HepG2 (cell line): ENCODE results near the gene CSTF1. TPM values are rescaled to one million over a fixed set of nuclear protein-coding genes. Genes with fewer than 3 reads are reported as not detected.

Source experiments
- AHR ChIP-seq: IDR thresholded peaks from 2 replicates; pipeline ENCODE4 v1.6.1; 2018; ENCODE audit warnings: missing genetic modification reagents, missing compliant biosample characterization
- BRD4 ChIP-seq: sonication (generic); formaldehyde crosslinking; IDR thresholded peaks from 2 replicates; pipeline ENCODE4 v1.4.0; 2020; ENCODE audit warnings: missing genetic modification reagents
- CC2D1A ChIP-seq: sonication (generic); formaldehyde crosslinking; IDR thresholded peaks from 2 replicates; pipeline ENCODE4 v1.8.1; 2023; ENCODE audit warnings: mild to moderate bottlenecking, missing genetic modification reagents
- FOSL2 ChIP-seq: sonication (generic); formaldehyde crosslinking; IDR thresholded peaks from 2 replicates; pipeline ENCODE4 v1.4.0; 2020; ENCODE audit warnings: missing genetic modification reagents
- NONO ChIP-seq, 2 experiments: fragments of 450-650 bp in 1 of 2; sonication (generic) in 1 of 2; formaldehyde crosslinking in 1 of 2; IDR thresholded peaks in 1 of 2; conservative IDR thresholded peaks in 1 of 2; 2 replicates each; pipeline versions ENCODE4 v1.6.1 to v1.8.0; 2017 to 2022; ENCODE audit warnings: mild to moderate bottlenecking in 1 of 2, missing genetic modification reagents in 1 of 2, moderate library complexity in 1 of 2
- RAD21 ChIP-seq: fragments of 450-650 bp; formaldehyde crosslinking; IDR thresholded peaks from 2 replicates; pipeline ENCODE4 v1.5.0; 2020; ENCODE audit warnings: mild to moderate bottlenecking
- RFXANK ChIP-seq: IDR thresholded peaks from 2 replicates; pipeline ENCODE4 v1.6.1; 2016
- SMARCC2 ChIP-seq: fragments of 450-650 bp; IDR thresholded peaks from 2 replicates; pipeline ENCODE4 v1.6.1; 2017; ENCODE audit warnings: antibody characterized with exemption, mild to moderate bottlenecking
- TCF7 ChIP-seq: sonication (generic); IDR thresholded peaks from 2 replicates; pipeline ENCODE4 v1.6.1; 2016; ENCODE audit warnings: antibody characterized with exemption, low read depth
- U2AF2 ChIP-seq: fragments of 200-400 bp; formaldehyde crosslinking; IDR thresholded peaks from 2 replicates; pipeline ENCODE4 v1.6.1; 2017; ENCODE audit warnings: low read depth, mild to moderate bottlenecking, low read length
- XRCC5 ChIP-seq: fragments of 200-400 bp; formaldehyde crosslinking; optimal IDR thresholded peaks from 2 replicates; pipeline ENCODE3; 2017; ENCODE audit warnings: mild to moderate bottlenecking, low read length
- ZNF121 ChIP-seq: sonication (generic); formaldehyde crosslinking; IDR thresholded peaks from 2 replicates; pipeline ENCODE4 v1.5.0; 2020; ENCODE audit warnings: mild to moderate bottlenecking, missing genetic modification reagents
- ZNF282 ChIP-seq: fragments of 450-650 bp; IDR thresholded peaks from 2 replicates; pipeline ENCODE4 v1.6.1; 2018; ENCODE audit not compliant: partially characterized antibody
- ZNF431 ChIP-seq: sonication (generic); formaldehyde crosslinking; IDR thresholded peaks from 2 replicates; pipeline ENCODE4 v1.9.0; 2022; ENCODE audit warnings: missing genetic modification reagents, low read depth, mild to moderate bottlenecking, borderline replicate concordance
- ZNF550 ChIP-seq: sonication (generic); formaldehyde crosslinking; IDR thresholded peaks from 2 replicates; pipeline ENCODE4 v1.4.0; 2020; ENCODE audit warnings: mild to moderate bottlenecking, missing genetic modification reagents, borderline replicate concordance
- ZNF737 ChIP-seq: sonication (generic); formaldehyde crosslinking; IDR thresholded peaks from 2 replicates; pipeline ENCODE4 v1.5.0; 2020; ENCODE audit warnings: missing genetic modification reagents, mild to moderate bottlenecking, borderline replicate concordance
- polyA plus RNA-seq, 8 experiments: library from polyadenylated mRNA; depleted of rRNA in 3 of 8; stranded (reverse) in 7 of 8; unstranded in 1 of 8; fragments of >200 nt; fragmentation: Illumina TruSeq in 4 of 8; extraction: Trizol in 4 of 8; gene quantifications; 2 replicates each; pipeline versions ENCODE4 v1.2.1 to v1.2.3, GENCODE V29; 2011 to 2016; ENCODE audit warnings: low read depth in 4 of 8, missing spikeins in 1 of 8, mixed read lengths in 1 of 8; ENCODE audit not compliant: insufficient read depth in 1 of 8
- total RNA-seq, 5 experiments: library from RNA; depleted of rRNA; stranded (reverse); fragments of >200 nt; fragmentation: Illumina TruSeq; extraction: Trizol; gene quantifications; 2 replicates each; pipeline ENCODE4 v1.2.3, GENCODE V29; 2016; ENCODE audit warnings: low read depth in 1 of 5
- TF ChIP-seq, protein P1 (sequence below): sonication (generic); formaldehyde crosslinking; IDR thresholded peaks from 2 replicates; pipeline ENCODE4 v1.5.0; 2020; ENCODE audit warnings: mild to moderate bottlenecking, missing genetic modification reagents, borderline replicate concordance
- TF ChIP-seq, protein P2 (sequence below): sonication (generic); formaldehyde crosslinking; IDR thresholded peaks from 2 replicates; pipeline ENCODE4 v1.5.0; 2020; ENCODE audit warnings: missing genetic modification reagents
- TF ChIP-seq, protein P3 (sequence below): sonication (generic); formaldehyde crosslinking; conservative IDR thresholded peaks from 2 replicates; pipeline ENCODE4 v1.4.0; 2020; ENCODE audit warnings: missing genetic modification reagents
- TF ChIP-seq, protein P4 (sequence below): sonication (generic); formaldehyde crosslinking; IDR thresholded peaks from 2 replicates; pipeline ENCODE4 v1.4.0; 2020; ENCODE audit warnings: missing genetic modification reagents
- TF ChIP-seq, protein P5 (sequence below): sonication (generic); formaldehyde crosslinking; IDR thresholded peaks from 2 replicates; pipeline ENCODE4 v1.8.0; 2022; ENCODE audit warnings: missing genetic modification reagents, mild to moderate bottlenecking, moderate library complexity, borderline replicate concordance

The CSTF1 gene
- total and polyA plus RNA-seq, 2 of the 13 experiments (the other 11 are each of a cell fraction or from before 2014, with no cell fraction given), result 70.9 to 100 TPM

DNA sequence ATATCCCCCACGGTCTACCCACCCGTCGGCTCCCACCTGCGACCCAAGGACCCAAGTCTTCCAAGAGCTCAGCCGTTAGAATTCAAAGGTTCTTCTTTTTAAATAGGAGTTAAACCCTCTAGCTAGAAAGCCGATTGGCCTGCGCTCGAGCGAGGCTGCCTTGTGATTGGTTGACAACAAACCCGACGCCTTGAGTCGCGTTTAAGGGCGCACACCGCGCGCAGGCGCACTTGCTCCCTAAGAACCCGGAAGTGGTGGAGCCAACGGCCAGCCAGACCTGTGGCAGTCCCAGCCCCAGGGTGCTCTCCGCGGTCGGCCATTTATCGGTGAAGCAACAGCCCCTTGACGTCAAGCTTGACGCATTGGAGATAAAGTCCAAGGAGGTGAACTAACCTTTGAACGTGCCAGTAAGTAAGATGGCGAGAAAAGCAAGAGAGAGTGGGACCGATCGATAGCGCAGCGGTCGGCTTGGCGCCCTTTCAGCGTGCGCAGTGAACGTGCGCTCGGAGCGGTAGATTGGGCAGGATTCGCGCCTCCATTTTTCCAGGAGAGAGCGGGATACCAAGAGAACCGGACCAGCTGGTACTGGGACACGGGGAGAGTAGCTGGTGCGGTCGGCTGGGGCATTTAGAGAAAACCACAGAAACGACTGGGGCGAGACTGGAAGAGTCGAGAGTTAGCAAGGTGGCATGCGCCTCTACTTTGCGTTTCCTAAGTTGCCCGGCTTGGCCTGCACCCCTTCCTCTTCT, at the start of gene CSTF1, which contains the start of gene AURKA (continued):
- TF ChIP-seq, protein P1, sequence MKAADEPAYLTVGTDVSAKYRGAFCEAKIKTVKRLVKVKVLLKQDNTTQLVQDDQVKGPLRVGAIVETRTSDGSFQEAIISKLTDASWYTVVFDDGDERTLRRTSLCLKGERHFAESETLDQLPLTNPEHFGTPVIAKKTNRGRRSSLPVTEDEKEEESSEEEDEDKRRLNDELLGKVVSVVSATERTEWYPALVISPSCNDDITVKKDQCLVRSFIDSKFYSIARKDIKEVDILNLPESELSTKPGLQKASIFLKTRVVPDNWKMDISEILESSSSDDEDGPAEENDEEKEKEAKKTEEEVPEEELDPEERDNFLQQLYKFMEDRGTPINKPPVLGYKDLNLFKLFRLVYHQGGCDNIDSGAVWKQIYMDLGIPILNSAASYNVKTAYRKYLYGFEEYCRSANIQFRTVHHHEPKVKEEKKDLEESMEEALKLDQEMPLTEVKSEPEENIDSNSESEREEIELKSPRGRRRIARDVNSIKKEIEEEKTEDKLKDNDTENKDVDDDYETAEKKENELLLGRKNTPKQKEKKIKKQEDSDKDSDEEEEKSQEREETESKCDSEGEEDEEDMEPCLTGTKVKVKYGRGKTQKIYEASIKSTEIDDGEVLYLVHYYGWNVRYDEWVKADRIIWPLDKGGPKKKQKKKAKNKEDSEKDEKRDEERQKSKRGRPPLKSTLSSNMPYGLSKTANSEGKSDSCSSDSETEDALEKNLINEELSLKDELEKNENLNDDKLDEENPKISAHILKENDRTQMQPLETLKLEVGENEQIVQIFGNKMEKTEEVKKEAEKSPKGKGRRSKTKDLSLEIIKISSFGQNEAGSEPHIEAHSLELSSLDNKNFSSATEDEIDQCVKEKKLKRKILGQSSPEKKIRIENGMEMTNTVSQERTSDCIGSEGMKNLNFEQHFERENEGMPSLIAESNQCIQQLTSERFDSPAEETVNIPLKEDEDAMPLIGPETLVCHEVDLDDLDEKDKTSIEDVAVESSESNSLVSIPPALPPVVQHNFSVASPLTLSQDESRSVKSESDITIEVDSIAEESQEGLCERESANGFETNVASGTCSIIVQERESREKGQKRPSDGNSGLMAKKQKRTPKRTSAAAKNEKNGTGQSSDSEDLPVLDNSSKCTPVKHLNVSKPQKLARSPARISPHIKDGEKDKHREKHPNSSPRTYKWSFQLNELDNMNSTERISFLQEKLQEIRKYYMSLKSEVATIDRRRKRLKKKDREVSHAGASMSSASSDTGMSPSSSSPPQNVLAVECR (CRISPR knock-in tag), result peak; percentile 99
- TF ChIP-seq ZNF121, result peak; percentile 82; the same call in 1 of the 2 replicates
- TF ChIP-seq ZNF282, result no peak
- peak; percentile 96 for TF ChIP-seq ZNF431 (CRISPR knock-in tag)
- TF ChIP-seq AHR (CRISPR knock-in tag), result peak; percentile 99
- TF ChIP-seq FOSL2 (CRISPR knock-in tag), result peak; percentile 92
- no peak for TF ChIP-seq SMARCC2
- TF ChIP-seq ZNF550 (CRISPR knock-in tag), result peak; percentile 98; the same call in 1 of the 2 replicates
- TF ChIP-seq, protein P2, sequence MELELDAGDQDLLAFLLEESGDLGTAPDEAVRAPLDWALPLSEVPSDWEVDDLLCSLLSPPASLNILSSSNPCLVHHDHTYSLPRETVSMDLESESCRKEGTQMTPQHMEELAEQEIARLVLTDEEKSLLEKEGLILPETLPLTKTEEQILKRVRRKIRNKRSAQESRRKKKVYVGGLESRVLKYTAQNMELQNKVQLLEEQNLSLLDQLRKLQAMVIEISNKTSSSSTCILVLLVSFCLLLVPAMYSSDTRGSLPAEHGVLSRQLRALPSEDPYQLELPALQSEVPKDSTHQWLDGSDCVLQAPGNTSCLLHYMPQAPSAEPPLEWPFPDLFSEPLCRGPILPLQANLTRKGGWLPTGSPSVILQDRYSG, result peak; percentile 83; the same call in 1 of the 2 replicates
- TF ChIP-seq XRCC5, result peak; percentile 100
- TF ChIP-seq TCF7, result peak; percentile 51; the same call in 1 of the 2 replicates
- peak; percentile 100 for TF ChIP-seq BRD4 (CRISPR knock-in tag)
- peak; percentile 59 for TF ChIP-seq RAD21 (CRISPR knock-in tag)
- TF ChIP-seq U2AF2, result 0 out of 2 replicates have a peak, but pooled peaks have one; percentile 45
- peak; percentile 99 for TF ChIP-seq CC2D1A (CRISPR knock-in tag)
- TF ChIP-seq, protein P3, sequence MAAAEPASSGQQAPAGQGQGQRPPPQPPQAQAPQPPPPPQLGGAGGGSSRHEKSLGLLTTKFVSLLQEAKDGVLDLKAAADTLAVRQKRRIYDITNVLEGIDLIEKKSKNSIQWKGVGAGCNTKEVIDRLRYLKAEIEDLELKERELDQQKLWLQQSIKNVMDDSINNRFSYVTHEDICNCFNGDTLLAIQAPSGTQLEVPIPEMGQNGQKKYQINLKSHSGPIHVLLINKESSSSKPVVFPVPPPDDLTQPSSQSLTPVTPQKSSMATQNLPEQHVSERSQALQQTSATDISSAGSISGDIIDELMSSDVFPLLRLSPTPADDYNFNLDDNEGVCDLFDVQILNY (CRISPR knock-in tag), result peak; percentile 92
- TF ChIP-seq ZNF737 (CRISPR knock-in tag), result 0 out of 2 replicates have a peak, but pooled peaks have one; percentile 26
- no peak for TF ChIP-seq NONO (IDR thresholded peaks at IDR 0.05)
- TF ChIP-seq NONO (CRISPR knock-in tag; conservative IDR thresholded peaks at IDR 0.05), result peak; percentile 100
- peak; percentile 96 for TF ChIP-seq RFXANK (CRISPR knock-in tag)
- TF ChIP-seq, protein P4, sequence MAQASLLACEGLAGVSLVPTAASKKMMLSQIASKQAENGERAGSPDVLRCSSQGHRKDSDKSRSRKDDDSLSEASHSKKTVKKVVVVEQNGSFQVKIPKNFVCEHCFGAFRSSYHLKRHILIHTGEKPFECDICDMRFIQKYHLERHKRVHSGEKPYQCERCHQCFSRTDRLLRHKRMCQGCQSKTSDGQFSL (CRISPR knock-in tag), result peak; percentile 75; the same call in 1 of the 2 replicates
- TF ChIP-seq, protein P5, sequence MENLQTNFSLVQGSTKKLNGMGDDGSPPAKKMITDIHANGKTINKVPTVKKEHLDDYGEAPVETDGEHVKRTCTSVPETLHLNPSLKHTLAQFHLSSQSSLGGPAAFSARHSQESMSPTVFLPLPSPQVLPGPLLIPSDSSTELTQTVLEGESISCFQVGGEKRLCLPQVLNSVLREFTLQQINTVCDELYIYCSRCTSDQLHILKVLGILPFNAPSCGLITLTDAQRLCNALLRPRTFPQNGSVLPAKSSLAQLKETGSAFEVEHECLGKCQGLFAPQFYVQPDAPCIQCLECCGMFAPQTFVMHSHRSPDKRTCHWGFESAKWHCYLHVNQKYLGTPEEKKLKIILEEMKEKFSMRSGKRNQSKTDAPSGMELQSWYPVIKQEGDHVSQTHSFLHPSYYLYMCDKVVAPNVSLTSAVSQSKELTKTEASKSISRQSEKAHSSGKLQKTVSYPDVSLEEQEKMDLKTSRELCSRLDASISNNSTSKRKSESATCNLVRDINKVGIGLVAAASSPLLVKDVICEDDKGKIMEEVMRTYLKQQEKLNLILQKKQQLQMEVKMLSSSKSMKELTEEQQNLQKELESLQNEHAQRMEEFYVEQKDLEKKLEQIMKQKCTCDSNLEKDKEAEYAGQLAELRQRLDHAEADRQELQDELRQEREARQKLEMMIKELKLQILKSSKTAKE (CRISPR knock-in tag), result no peak
